Osteoblast (primary cell): ENCODE data around the gene BIK. TPM values are rescaled to one million over a fixed set of nuclear protein-coding genes. Genes with fewer than 3 reads are reported as not detected.

Experiments
- DNase-seq: peaks from one replicate; pipeline ENCODE4 v3.0.0; 2011; ENCODE audit warnings: low spot score, mixed read lengths; ENCODE audit not compliant: insufficient read length; ENCODE audit errors: missing footprints
- H2AFZ ChIP-seq: 2 replicates; pipeline ENCODE4 v1.6.0; 2011; ENCODE audit warnings: mild to moderate bottlenecking, low read length
- H3K27ac ChIP-seq: 2 replicates; pipeline ENCODE4 v1.5.1; 2011; ENCODE audit warnings: mild to moderate bottlenecking, low read depth, low read length, moderate library complexity
- H3K27me3 ChIP-seq: 2 replicates; pipeline ENCODE4 v1.6.0; 2012; ENCODE audit warnings: mild to moderate bottlenecking, control low read depth, inconsistent platforms, low read length, moderate library complexity; ENCODE audit not compliant: insufficient read depth
- H3K36me3 ChIP-seq: 2 replicates; pipeline ENCODE4 v1.5.1; 2011; ENCODE audit warnings: mild to moderate bottlenecking, low read length, control low read depth, moderate library complexity; ENCODE audit not compliant: insufficient read depth
- H3K4me1 ChIP-seq: 2 replicates; pipeline ENCODE4 v1.5.1; 2011; ENCODE audit warnings: mild to moderate bottlenecking, low read length, control low read depth, moderate library complexity; ENCODE audit not compliant: insufficient read depth
- H3K4me2 ChIP-seq: 2 replicates; pipeline ENCODE4 v1.6.0; 2011; ENCODE audit warnings: mild to moderate bottlenecking, low read length; ENCODE audit not compliant: insufficient read depth
- H3K4me3 ChIP-seq: fragments of 200-600 bp; sonication (generic); 3 replicates; pipeline ENCODE4 v1.5.1; 2012; ENCODE audit warnings: mild to moderate bottlenecking, low read length, inconsistent platforms; ENCODE audit not compliant: insufficient read depth
- H3K79me2 ChIP-seq: 2 replicates; pipeline ENCODE4 v1.6.0; 2012; ENCODE audit warnings: mild to moderate bottlenecking, low read length, control low read depth, inconsistent platforms; ENCODE audit not compliant: insufficient read depth
- H3K9me3 ChIP-seq: 2 replicates; pipeline ENCODE4 v1.5.1; 2011; ENCODE audit warnings: low read depth, low read length, control low read depth
- H4K20me1 ChIP-seq: 2 replicates; pipeline ENCODE4 v1.6.0; 2012; ENCODE audit warnings: mild to moderate bottlenecking, low read length, control low read depth; ENCODE audit not compliant: insufficient read depth
- CTCF ChIP-seq: IDR thresholded peaks from 2 replicates; pipeline ENCODE4 v1.5.1; 2011; ENCODE audit warnings: mild to moderate bottlenecking, low read depth, low read length, moderate library complexity; ENCODE audit errors: extremely low read depth
- total RNA-seq: library from RNA; depleted of rRNA; stranded (reverse); fragments of >200 nt; gene quantifications from 2 replicates; pipeline ENCODE4 v1.2.3, GENCODE V29; 2012

BIK gene
- total RNA-seq, 1 donor, result not detected

GRCh38 chr22:43116932-43117331 lies 6.4 kb downstream of the BIK start:
- Histone ChIP-seq H3K4me2 (no peak overlapping the region), H3K36me3 (no peaks in the 10 kb centered on the region), H2AFZ (no peak overlapping the region), H3K4me1 (no peaks in the 10 kb centered on the region), H3K27me3 (peaks cover 16% of the 10 kb centered on the region), H4K20me1 (no peaks in the 10 kb centered on the region), H3K79me2 (no peaks in the 10 kb centered on the region), H3K27ac (no peak overlapping the region), H3K4me3 (no peak overlapping the region), H3K9me3 (no peaks in the 10 kb centered on the region)
- DNase-seq, result no peak
- TF ChIP-seq CTCF, result no peak

GRCh38 chr22:43118024-43118849 lies 7.7 kb downstream of the BIK start:
- no peak for TF ChIP-seq CTCF
- no peak for DNase-seq
- Histone ChIP-seq H4K20me1 (no peaks in the 10 kb centered on the region), H3K79me2 (no peaks in the 10 kb centered on the region), H3K9me3 (no peaks in the 10 kb centered on the region), H3K36me3 (no peaks in the 10 kb centered on the region), H3K27me3 (peaks cover 14% of the 10 kb centered on the region), H3K4me3 (no peak overlapping the region), H3K4me2 (no peak overlapping the region), H3K4me1 (no peaks in the 10 kb centered on the region), H2AFZ (no peak overlapping the region), H3K27ac (no peak overlapping the region)

- no peak overlapping the region for H3K27ac ChIP-seq
- H2AFZ ChIP-seq, result no peak overlapping the region
- no peaks in the 10 kb centered on the region for H3K36me3 ChIP-seq
- TF ChIP-seq CTCF, result no peak
- H3K9me3 ChIP-seq, result no peaks in the 10 kb centered on the region
- H4K20me1 ChIP-seq, result no peaks in the 10 kb centered on the region
- H3K4me1 ChIP-seq, result no peaks in the 10 kb centered on the region
- H3K4me3 ChIP-seq, result no peak overlapping the region
- DNase-seq, result no peak
- no peaks in the 10 kb centered on the region for H3K79me2 ChIP-seq
- H3K27me3 ChIP-seq, result peaks cover 9% of the 10 kb centered on the region
- H3K4me2 ChIP-seq, result no peak overlapping the region
These were observed 8.5 kb downstream of the BIK start for GRCh38 chr22:43118953-43119458.

GRCh38 chr22:43126501-43127165 lies 16.1 kb downstream of the BIK start:
- Histone ChIP-seq H3K79me2 (no peaks in the 10 kb centered on the region), H3K4me2 (no peak overlapping the region), H3K4me3 (no peak overlapping the region), H3K36me3 (peaks cover 2% of the 10 kb centered on the region), H2AFZ (no peak overlapping the region), H3K27me3 (no peaks in the 10 kb centered on the region), H4K20me1 (no peaks in the 10 kb centered on the region), H3K4me1 (peaks cover 9% of the 10 kb centered on the region), H3K27ac (no peak overlapping the region), H3K9me3 (no peaks in the 10 kb centered on the region)
- peak; percentile 97 for DNase-seq
- TF ChIP-seq CTCF, result no peak
